SK-N-SH treated with all-trans-retinoic acid at 6 μM for 48 hours (cell line): ENCODE results near the gene ARAP1.
"Not testable (repeated sequence)": the region's sequence is repeated elsewhere in the genome, so short reads cannot be mapped to it uniquely, and the experiment has no call there.

Source experiments
- ATAC-seq: fragments of 200-7000 bp; cut with Tn5 transposase; 3 replicates; pipeline ENCODE4 v1.9.1; 2020; ENCODE audit warnings: mild to moderate bottlenecking, moderate library complexity
- ARNTL ChIP-seq: fragments of 450-650 bp; formaldehyde crosslinking; IDR thresholded peaks from 2 replicates; pipeline ENCODE4 v1.5.0; 2020; ENCODE audit warnings: low read depth, mild to moderate bottlenecking, moderate library complexity, borderline replicate concordance
- BACH2 ChIP-seq: fragments of 250-450 bp; sonication (Bioruptor Pico); IDR thresholded peaks from 2 replicates; pipeline ENCODE4 v1.9.0; 2021; ENCODE audit warnings: mild to moderate bottlenecking, borderline replicate concordance
- CREB5 ChIP-seq: fragments of 250-450 bp; sonication (Bioruptor Pico); IDR thresholded peaks from 2 replicates; pipeline ENCODE4 v1.5.1; 2020; ENCODE audit warnings: low read depth, mild to moderate bottlenecking, moderate library complexity
- CSDC2 ChIP-seq: fragments of 250-450 bp; sonication (Bioruptor Pico); IDR thresholded peaks from 2 replicates; pipeline ENCODE4 v1.5.0; 2020; ENCODE audit warnings: mild to moderate bottlenecking, moderate library complexity
- CSRNP3 ChIP-seq: fragments of 250-450 bp; sonication (Bioruptor Pico); IDR thresholded peaks from 2 replicates; pipeline ENCODE4 v1.5.1; 2021; ENCODE audit warnings: mild to moderate bottlenecking, moderate library complexity
- ESRRG ChIP-seq: fragments of 250-450 bp; sonication (Bioruptor Pico); IDR thresholded peaks from 2 replicates; pipeline ENCODE4 v1.6.1; 2021; ENCODE audit warnings: mild to moderate bottlenecking
- ISL1 ChIP-seq: fragments of 250-450 bp; sonication (Bioruptor Pico); IDR thresholded peaks from 2 replicates; pipeline ENCODE4 v2.1.2; 2022; ENCODE audit warnings: mild to moderate bottlenecking, moderate library complexity
- OSR1 ChIP-seq: fragments of 250-450 bp; sonication (Bioruptor Pico); IDR thresholded peaks from 2 replicates; pipeline ENCODE4 v1.8.0; 2022; ENCODE audit warnings: moderate library complexity, mild to moderate bottlenecking, inconsistent platforms
- PATZ1 ChIP-seq: fragments of 250-450 bp; sonication (Bioruptor Pico); IDR thresholded peaks from 2 replicates; pipeline ENCODE4 v1.8.0; 2020; ENCODE audit warnings: mild to moderate bottlenecking, moderate library complexity, borderline replicate concordance
- PPARA ChIP-seq: fragments of 250-450 bp; sonication (Bioruptor Pico); IDR thresholded peaks from 2 replicates; pipeline ENCODE4 v1.5.0; 2020; ENCODE audit warnings: mild to moderate bottlenecking, borderline replicate concordance
- RARB ChIP-seq: fragments of 250-450 bp; sonication (Bioruptor Pico); IDR thresholded peaks from 2 replicates; pipeline ENCODE4 v1.8.0; 2021; ENCODE audit warnings: mild to moderate bottlenecking, moderate library complexity
- SNAI2 ChIP-seq: fragments of 250-450 bp; sonication (Bioruptor Pico); IDR thresholded peaks from 2 replicates; pipeline ENCODE4 v1.5.0; 2020; ENCODE audit warnings: mild to moderate bottlenecking, moderate library complexity
- TCF4 ChIP-seq: fragments of 250-450 bp; sonication (Bioruptor Pico); IDR thresholded peaks from 2 replicates; pipeline ENCODE4 v1.8.0; 2021; ENCODE audit warnings: mild to moderate bottlenecking, moderate library complexity, borderline replicate concordance
- TOX ChIP-seq: fragments of 250-450 bp; sonication (Bioruptor Pico); IDR thresholded peaks from 2 replicates; pipeline ENCODE4 v1.8.0; 2021; ENCODE audit warnings: mild to moderate bottlenecking, moderate library complexity, borderline replicate concordance
- ZC3H10 ChIP-seq: fragments of 250-450 bp; sonication (Bioruptor Pico); IDR thresholded peaks from 2 replicates; pipeline ENCODE4 v1.5.1; 2021; ENCODE audit warnings: mild to moderate bottlenecking, moderate library complexity
- ZFP30 ChIP-seq: fragments of 450-650 bp; formaldehyde crosslinking; IDR thresholded peaks from 2 replicates; pipeline ENCODE4 v1.5.0; 2022; ENCODE audit warnings: mild to moderate bottlenecking, moderate library complexity
- ZNF565 ChIP-seq: fragments of 450-650 bp; formaldehyde crosslinking; conservative IDR thresholded peaks from 2 replicates; pipeline ENCODE4 v1.5.0; 2020; ENCODE audit warnings: low read depth, mild to moderate bottlenecking, moderate library complexity
- ZNF70 ChIP-seq: fragments of 450-650 bp; formaldehyde crosslinking; IDR thresholded peaks from 2 replicates; pipeline ENCODE4 v1.5.0; 2020; ENCODE audit warnings: mild to moderate bottlenecking, moderate library complexity
- ZNF8 ChIP-seq: fragments of 450-650 bp; formaldehyde crosslinking; IDR thresholded peaks from 2 replicates; pipeline ENCODE4 v1.5.0; 2020; ENCODE audit warnings: mild to moderate bottlenecking, moderate library complexity
- TF ChIP-seq, protein P1 (sequence below): fragments of 250-450 bp; sonication (Bioruptor Pico); IDR thresholded peaks from 2 replicates; pipeline ENCODE4 v1.5.0; 2020; ENCODE audit warnings: mild to moderate bottlenecking, moderate library complexity
- TF ChIP-seq, protein P2 (sequence below): fragments of 250-450 bp; sonication (Bioruptor Pico); IDR thresholded peaks from 2 replicates; pipeline ENCODE4 v1.8.0; 2021; ENCODE audit warnings: low read depth, mild to moderate bottlenecking, moderate library complexity, borderline replicate concordance

The ARAP1 gene

DNA sequence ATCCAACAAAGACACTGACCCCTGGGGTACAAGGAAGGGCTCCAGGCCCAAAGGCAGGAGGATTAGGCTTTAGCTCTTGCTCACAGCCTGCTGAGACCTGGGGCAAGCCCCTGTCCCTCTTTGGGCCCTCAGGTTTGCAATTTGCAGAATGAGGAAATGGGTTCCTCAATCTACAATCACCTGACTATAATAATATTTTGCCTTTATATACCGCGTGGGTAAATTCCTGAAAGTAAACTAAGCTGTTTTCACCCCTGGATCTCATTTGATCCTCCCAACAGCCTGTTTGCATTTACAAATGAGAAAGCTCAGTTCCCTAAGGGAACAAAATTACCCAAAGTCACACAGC lies 40.8 kb upstream of the ARAP1 start:
- TF ChIP-seq ISL1 (no peak), ZNF565 (CRISPR knock-in tag) (no peak), PATZ1 (no peak), TOX (CRISPR knock-in tag) (no peak), CSRNP3 (CRISPR knock-in tag) (no peak), ZNF70 (no peak)
- no peak for ATAC-seq

- TF ChIP-seq, protein P1, sequence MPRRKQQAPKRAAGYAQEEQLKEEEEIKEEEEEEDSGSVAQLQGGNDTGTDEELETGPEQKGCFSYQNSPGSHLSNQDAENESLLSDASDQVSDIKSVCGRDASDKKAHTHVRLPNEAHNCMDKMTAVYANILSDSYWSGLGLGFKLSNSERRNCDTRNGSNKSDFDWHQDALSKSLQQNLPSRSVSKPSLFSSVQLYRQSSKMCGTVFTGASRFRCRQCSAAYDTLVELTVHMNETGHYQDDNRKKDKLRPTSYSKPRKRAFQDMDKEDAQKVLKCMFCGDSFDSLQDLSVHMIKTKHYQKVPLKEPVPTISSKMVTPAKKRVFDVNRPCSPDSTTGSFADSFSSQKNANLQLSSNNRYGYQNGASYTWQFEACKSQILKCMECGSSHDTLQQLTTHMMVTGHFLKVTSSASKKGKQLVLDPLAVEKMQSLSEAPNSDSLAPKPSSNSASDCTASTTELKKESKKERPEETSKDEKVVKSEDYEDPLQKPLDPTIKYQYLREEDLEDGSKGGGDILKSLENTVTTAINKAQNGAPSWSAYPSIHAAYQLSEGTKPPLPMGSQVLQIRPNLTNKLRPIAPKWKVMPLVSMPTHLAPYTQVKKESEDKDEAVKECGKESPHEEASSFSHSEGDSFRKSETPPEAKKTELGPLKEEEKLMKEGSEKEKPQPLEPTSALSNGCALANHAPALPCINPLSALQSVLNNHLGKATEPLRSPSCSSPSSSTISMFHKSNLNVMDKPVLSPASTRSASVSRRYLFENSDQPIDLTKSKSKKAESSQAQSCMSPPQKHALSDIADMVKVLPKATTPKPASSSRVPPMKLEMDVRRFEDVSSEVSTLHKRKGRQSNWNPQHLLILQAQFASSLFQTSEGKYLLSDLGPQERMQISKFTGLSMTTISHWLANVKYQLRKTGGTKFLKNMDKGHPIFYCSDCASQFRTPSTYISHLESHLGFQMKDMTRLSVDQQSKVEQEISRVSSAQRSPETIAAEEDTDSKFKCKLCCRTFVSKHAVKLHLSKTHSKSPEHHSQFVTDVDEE, result no peak
- TF ChIP-seq PPARA (CRISPR knock-in tag) (no peak), ZNF565 (CRISPR knock-in tag) (no peak), CSDC2 (no peak), PATZ1 (no peak), ARNTL (no peak), ZNF70 (no peak), ESRRG (no peak), ZC3H10 (no peak), RARB (CRISPR knock-in tag) (no peak), BACH2 (no peak), SNAI2 (CRISPR knock-in tag) (no peak), ZNF8 (CRISPR knock-in tag) (no peak), CREB5 (no peak)
- no peak for ATAC-seq
Measured at GRCh38 chr11:72792437-72793021, 40.3 kb upstream of the ARAP1 start.

- not testable (repeated sequence) for ATAC-seq
Measured at GRCh38 chr11:72791228-72791627, 39.0 kb upstream of the ARAP1 start.

DNA sequence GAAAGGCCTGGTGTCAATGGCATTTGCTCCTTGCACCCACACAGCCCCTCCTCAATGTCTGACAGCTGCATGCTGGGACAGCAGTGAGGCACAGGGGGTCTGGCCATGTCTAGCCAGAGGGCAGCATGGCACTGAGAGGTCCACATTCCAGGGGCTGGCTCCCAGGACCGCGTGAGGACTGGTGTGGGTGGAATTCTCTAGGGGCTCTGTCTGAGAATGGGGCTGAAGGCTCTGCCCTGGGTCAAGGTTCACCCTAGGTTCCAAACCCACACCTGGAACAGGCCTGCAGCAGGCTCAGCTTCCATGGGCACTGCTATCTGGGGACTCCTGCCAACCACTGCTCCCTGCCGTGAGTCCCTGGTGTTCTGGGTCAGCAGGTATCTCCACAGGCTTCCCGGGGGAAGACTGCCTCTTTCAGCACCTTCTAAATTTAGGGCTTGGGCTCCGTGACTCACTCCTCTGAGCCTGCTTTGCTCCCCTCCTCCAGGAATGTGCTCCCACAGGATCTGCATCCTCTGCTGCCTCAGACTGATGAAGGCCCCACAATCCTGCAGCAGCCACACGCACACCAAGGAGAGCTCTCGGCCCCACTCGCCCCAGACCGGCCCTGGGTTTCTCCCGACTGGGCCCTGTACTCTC lies 37.4 kb upstream of the ARAP1 start:
- ATAC-seq, result no peak
- TF ChIP-seq SNAI2 (CRISPR knock-in tag) (no peak), OSR1 (CRISPR knock-in tag) (no peak), PPARA (CRISPR knock-in tag) (no peak), CSDC2 (no peak), ZNF8 (CRISPR knock-in tag) (no peak), ZNF70 (no peak), CSRNP3 (CRISPR knock-in tag) (no peak), BACH2 (no peak), ZC3H10 (no peak), ZFP30 (CRISPR knock-in tag) (no peak), ARNTL (no peak), TCF4 (no peak), ZNF565 (CRISPR knock-in tag) (no peak), ISL1 (no peak), CREB5 (no peak)
- TF ChIP-seq, protein P2, sequence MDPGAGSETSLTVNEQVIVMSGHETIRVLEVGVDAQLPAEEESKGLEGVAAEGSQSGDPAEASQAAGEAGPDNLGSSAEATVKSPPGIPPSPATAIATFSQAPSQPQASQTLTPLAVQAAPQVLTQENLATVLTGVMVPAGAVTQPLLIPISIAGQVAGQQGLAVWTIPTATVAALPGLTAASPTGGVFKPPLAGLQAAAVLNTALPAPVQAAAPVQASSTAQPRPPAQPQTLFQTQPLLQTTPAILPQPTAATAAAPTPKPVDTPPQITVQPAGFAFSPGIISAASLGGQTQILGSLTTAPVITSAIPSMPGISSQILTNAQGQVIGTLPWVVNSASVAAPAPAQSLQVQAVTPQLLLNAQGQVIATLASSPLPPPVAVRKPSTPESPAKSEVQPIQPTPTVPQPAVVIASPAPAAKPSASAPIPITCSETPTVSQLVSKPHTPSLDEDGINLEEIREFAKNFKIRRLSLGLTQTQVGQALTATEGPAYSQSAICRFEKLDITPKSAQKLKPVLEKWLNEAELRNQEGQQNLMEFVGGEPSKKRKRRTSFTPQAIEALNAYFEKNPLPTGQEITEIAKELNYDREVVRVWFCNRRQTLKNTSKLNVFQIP (CRISPR knock-in tag), result no peak
